KMS-11 (cell line): Measurements from ENCODE around the gene USP37.
"Not testable (repeated sequence)": the region's sequence is repeated elsewhere in the genome, so short reads cannot be mapped to it uniquely, and the experiment has no call there.

ENCODE experiments used
- H2AFZ ChIP-seq: fragments of 200-600 bp; sonication (generic); 2 replicates; pipeline ENCODE4 v1.6.1; 2016; ENCODE audit warnings: antibody characterized with exemption, mixed run types, low read depth
- H3K27ac ChIP-seq: fragments of 200-600 bp; sonication (generic); 2 replicates; pipeline ENCODE4 v1.6.1; 2016; ENCODE audit warnings: mild to moderate bottlenecking, mixed run types
- H3K27me3 ChIP-seq: fragments of 200-600 bp; sonication (generic); 2 replicates; pipeline ENCODE4 v1.6.1; 2017; ENCODE audit warnings: mild to moderate bottlenecking, low read depth, mixed run types, moderate library complexity; ENCODE audit not compliant: insufficient read depth
- H3K36me3 ChIP-seq: fragments of 200-600 bp; sonication (generic); 2 replicates; pipeline ENCODE4 v1.6.1; 2017; ENCODE audit warnings: mild to moderate bottlenecking, mixed run types; ENCODE audit not compliant: insufficient read depth
- H3K4me1 ChIP-seq: fragments of 200-600 bp; sonication (generic); 2 replicates; pipeline ENCODE4 v1.6.1; 2016; ENCODE audit warnings: mild to moderate bottlenecking, low read depth, mixed run types; ENCODE audit not compliant: poor library complexity, severe bottlenecking
- H3K4me2 ChIP-seq: fragments of 200-600 bp; sonication (generic); 2 replicates; pipeline ENCODE4 v1.7.0; 2016; ENCODE audit warnings: mild to moderate bottlenecking, mixed run types
- H3K4me3 ChIP-seq: fragments of 200-600 bp; sonication (generic); IDR thresholded peaks from 2 replicates; pipeline ENCODE4 v1.6.1; 2017; ENCODE audit warnings: low read depth, low read length, mixed read lengths; ENCODE audit not compliant: insufficient read depth
- H3K79me2 ChIP-seq: fragments of 200-600 bp; sonication (generic); 2 replicates; pipeline ENCODE4 v1.6.1; 2016; ENCODE audit warnings: low read depth, mixed run types; ENCODE audit not compliant: insufficient read depth
- H3K9ac ChIP-seq: fragments of 200-600 bp; sonication (generic); 2 replicates; pipeline ENCODE4 v1.6.1; 2016; ENCODE audit warnings: mild to moderate bottlenecking, mixed run types
- H4K20me1 ChIP-seq: fragments of 200-600 bp; sonication (generic); 2 replicates; pipeline ENCODE4 v1.6.1; 2016; ENCODE audit warnings: mild to moderate bottlenecking, mixed run types; ENCODE audit not compliant: insufficient read depth
- CTCF ChIP-seq: fragments of 200-600 bp; sonication (generic); conservative IDR thresholded peaks from 2 replicates; pipeline ENCODE4 v1.6.1; 2017; ENCODE audit warnings: low read depth, mild to moderate bottlenecking, antibody characterized with exemption, low read length, moderate library complexity, mixed read lengths

The USP37 gene

DNA sequence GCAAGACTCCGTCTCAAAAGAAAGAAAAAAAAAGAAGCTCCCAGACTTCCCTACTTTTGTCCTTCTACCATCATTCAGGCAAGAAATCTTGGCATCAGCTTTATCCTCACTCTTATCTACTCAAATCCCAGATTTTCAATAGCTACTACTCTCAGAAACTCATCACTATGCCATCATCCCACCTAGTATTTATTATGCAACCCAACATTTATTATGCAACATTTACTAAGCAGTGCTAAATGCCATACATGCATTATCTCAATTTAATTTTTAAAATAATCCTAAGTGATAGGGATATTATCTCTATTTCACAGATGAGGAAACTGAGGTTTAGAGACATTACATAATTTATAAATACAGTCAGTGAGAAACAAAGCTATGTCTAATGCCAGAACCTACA, 4.1 kb downstream of the USP37 start:
- Histone ChIP-seq H3K27me3 (no peaks in the 10 kb centered on the region), H3K4me1 (peaks cover 20% of the 10 kb centered on the region), H2AFZ (no peak overlapping the region), H3K27ac (no peak overlapping the region), H3K36me3 (no peaks in the 10 kb centered on the region), H3K79me2 (peaks cover 33% of the 10 kb centered on the region), H4K20me1 (no peaks in the 10 kb centered on the region; the same call in 1 of the 2 replicates), H3K4me3 (no peak overlapping the region), H3K9ac (no peak overlapping the region), H3K4me2 (no peak overlapping the region)
- TF ChIP-seq CTCF = no peak

DNA sequence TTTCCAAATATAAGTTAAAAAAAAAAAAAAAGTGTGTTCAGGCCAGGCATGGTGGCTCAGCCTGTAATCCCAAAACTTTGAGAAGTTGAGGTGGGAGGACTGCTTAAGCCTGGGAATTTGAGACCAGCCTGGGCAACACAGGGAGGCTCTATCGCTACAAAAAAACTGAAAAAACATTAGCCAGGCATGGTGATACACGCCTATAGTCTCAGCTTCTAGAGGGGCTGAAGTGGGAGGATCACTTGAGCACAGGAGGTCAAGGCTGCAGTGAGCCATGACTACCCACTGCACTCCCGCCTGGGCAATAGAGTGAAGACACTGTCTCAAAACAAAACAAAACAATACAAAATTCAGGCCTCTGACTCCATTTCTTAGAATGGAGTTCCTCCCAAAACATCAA, 9.2 kb downstream of the USP37 start:
- H3K27me3 ChIP-seq = no peaks in the 10 kb centered on the region
- H3K79me2 ChIP-seq = no peaks in the 10 kb centered on the region; the same call in 1 of the 2 replicates
- no peaks in the 10 kb centered on the region for H4K20me1 ChIP-seq
- H3K36me3 ChIP-seq = no peaks in the 10 kb centered on the region
- no peak overlapping the region for H3K27ac ChIP-seq
- H3K9ac ChIP-seq = no peak overlapping the region
- H3K4me3 ChIP-seq = no peak overlapping the region
- H3K4me1 ChIP-seq = no peaks in the 10 kb centered on the region
- H3K4me2 ChIP-seq = no peak overlapping the region
- no peak overlapping the region for H2AFZ ChIP-seq
- TF ChIP-seq CTCF = no peak

DNA sequence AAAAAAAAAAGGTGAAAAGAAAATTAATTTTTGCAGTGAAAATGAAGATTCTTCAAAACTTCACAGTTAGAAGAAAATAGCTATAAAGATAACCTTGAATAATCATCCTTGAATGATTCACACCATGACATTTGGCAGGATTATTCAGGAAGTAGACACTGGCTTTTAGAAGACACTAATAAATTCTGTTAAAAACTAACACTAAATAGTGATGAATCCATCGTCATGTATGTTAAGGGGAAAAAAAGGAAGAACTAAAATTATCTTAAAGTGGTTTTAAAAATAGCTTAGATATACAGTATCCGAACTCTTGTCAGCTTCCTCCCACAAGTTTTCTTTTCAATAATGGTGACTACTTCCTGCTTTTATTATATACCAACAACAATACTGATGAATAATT, 10.2 kb downstream of the USP37 start:
- no peaks in the 10 kb centered on the region; the same call in 1 of the 2 replicates for H3K36me3 ChIP-seq
- H3K4me2 ChIP-seq = no peak overlapping the region
- no peaks in the 10 kb centered on the region for H3K4me1 ChIP-seq
- no peaks in the 10 kb centered on the region for H3K27me3 ChIP-seq
- H3K79me2 ChIP-seq = no peaks in the 10 kb centered on the region; the same call in 1 of the 2 replicates
- no peaks in the 10 kb centered on the region for H4K20me1 ChIP-seq
- H3K9ac ChIP-seq = no peak overlapping the region
- no peak overlapping the region for H3K27ac ChIP-seq
- TF ChIP-seq CTCF = no peak
- no peak overlapping the region for H2AFZ ChIP-seq
- no peak overlapping the region for H3K4me3 ChIP-seq

DNA sequence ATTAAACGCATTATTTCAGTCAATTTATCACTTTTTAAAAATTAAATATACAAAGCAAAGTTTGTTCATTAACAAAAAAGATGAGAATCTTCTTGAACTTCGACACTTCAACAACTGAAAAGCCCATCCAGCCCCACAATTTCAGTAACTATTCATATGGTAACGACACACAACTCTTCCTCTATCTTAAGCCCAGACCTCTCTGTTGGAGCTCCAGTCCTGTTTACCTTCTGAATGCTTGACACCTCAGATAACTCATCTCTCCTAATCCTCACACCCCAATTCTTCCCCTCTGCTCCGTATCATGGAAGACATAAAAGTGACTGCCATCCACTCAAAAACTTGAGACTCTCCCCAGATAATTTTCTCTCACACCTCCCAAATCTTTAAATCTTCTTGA, 12.6 kb downstream of the USP37 start:
- Histone ChIP-seq H3K27ac (no peak overlapping the region), H3K9ac (no peak overlapping the region), H3K27me3 (no peaks in the 10 kb centered on the region), H3K4me1 (no peaks in the 10 kb centered on the region), H3K79me2 (no peaks in the 10 kb centered on the region), H3K4me3 (no peak overlapping the region), H3K4me2 (no peak overlapping the region), H3K36me3 (no peaks in the 10 kb centered on the region; the same call in 1 of the 2 replicates), H2AFZ (no peak overlapping the region), H4K20me1 (no peaks in the 10 kb centered on the region)
- no peak for TF ChIP-seq CTCF

DNA sequence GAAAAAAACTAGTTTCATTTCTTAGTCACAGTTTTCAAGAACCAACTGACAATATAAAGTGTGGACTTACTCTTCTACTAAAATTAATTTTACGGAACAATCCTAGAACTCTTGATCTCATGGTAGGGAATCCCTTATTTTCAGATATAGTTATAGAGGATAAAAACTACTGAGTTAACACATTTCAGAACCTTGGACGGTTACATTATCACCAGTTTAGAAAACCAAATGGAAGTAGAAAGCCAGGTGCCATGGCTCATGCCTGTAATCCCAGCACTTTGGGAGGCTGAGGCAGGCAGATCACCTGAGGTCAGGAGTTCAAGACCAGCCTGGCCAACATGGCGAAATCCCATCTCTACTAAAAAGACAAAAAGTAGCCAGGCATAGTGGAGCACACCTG, 13.9 kb downstream of the USP37 start:
- H3K27me3 ChIP-seq, H4K20me1 ChIP-seq, H3K36me3 ChIP-seq, H3K4me1 ChIP-seq, H3K79me2 ChIP-seq, H2AFZ ChIP-seq, H3K4me3 ChIP-seq, H3K27ac ChIP-seq, H3K9ac ChIP-seq, H3K4me2 ChIP-seq: not testable (repeated sequence)
